Stomach (tissue), 4 donors: ENCODE measurements around the gene ULK4.

Experiments used
- POLR2A ChIP-seq, 4 donors: fragments of 450-650 bp; IDR thresholded peaks; one replicate each; pipeline ENCODE4 v1.6.1; 2016; ENCODE audit warnings: antibody characterized with exemption in 4 of 4, control low read depth in 2 of 4, mild to moderate bottlenecking in 1 of 4, moderate library complexity in 1 of 4
- TF ChIP-seq, protein P1 (sequence below), 7 experiments: fragments of 450-650 bp in 4 of 7; fragments of 200-600 bp in 3 of 7; sonication (generic) in 3 of 7; IDR thresholded peaks; one replicate each; pipeline ENCODE4 v1.5.1; 2016 to 2019; ENCODE audit warnings: antibody characterized with exemption in 7 of 7, control low read depth in 2 of 7, mild to moderate bottlenecking in 1 of 7

DNA sequence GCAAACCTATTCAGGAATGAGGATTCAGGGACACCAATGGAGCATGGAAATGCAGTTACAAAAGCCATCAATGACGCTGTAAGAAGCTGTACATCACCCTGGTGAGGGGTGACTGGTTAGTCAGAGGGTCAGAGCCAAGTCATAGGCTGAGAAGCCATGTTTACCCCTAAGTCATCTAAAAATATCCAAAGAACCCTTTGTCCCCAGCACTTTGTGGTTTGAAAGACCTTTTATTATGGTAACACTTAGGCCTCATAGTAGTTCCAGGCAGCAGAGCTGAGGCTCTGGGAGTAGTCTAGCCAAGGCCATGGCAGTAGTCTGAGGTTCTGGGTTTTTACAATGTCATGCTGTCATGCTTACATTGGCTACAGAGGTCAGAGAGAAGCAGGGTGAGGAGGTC is 631.4 kb downstream of the ULK4 start:
- TF ChIP-seq, protein P1, sequence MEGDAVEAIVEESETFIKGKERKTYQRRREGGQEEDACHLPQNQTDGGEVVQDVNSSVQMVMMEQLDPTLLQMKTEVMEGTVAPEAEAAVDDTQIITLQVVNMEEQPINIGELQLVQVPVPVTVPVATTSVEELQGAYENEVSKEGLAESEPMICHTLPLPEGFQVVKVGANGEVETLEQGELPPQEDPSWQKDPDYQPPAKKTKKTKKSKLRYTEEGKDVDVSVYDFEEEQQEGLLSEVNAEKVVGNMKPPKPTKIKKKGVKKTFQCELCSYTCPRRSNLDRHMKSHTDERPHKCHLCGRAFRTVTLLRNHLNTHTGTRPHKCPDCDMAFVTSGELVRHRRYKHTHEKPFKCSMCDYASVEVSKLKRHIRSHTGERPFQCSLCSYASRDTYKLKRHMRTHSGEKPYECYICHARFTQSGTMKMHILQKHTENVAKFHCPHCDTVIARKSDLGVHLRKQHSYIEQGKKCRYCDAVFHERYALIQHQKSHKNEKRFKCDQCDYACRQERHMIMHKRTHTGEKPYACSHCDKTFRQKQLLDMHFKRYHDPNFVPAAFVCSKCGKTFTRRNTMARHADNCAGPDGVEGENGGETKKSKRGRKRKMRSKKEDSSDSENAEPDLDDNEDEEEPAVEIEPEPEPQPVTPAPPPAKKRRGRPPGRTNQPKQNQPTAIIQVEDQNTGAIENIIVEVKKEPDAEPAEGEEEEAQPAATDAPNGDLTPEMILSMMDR (IDR thresholded peaks at IDR 0.05), result no peak
- no peak for TF ChIP-seq POLR2A (IDR thresholded peaks at IDR 0.05)
